NB4 (cell line): ENCODE data around the gene NCAM2.

Source experiments
- MYC ChIP-seq: IDR thresholded peaks from 2 replicates; pipeline ENCODE4 v1.6.1; 2011; ENCODE audit warnings: low read depth, low read length
- POLR2A ChIP-seq: IDR thresholded peaks from 2 replicates; pipeline ENCODE4 v1.6.1; 2011; ENCODE audit warnings: mild to moderate bottlenecking; ENCODE audit not compliant: insufficient read length; ENCODE audit errors: extremely low read depth
- TF ChIP-seq, protein P1 (sequence below): IDR thresholded peaks from one replicate; pipeline ENCODE4 v1.5.1; 2012; ENCODE audit warnings: low read depth, low read length
- TF ChIP-seq, protein P2 (sequence below): IDR thresholded peaks from 2 replicates; pipeline ENCODE4 v1.6.1; 2011; ENCODE audit warnings: low read depth, low read length

GRCh38 chr21:21283810-21284209 lies 285.6 kb downstream of the NCAM2 start:
- TF ChIP-seq, protein P1, sequence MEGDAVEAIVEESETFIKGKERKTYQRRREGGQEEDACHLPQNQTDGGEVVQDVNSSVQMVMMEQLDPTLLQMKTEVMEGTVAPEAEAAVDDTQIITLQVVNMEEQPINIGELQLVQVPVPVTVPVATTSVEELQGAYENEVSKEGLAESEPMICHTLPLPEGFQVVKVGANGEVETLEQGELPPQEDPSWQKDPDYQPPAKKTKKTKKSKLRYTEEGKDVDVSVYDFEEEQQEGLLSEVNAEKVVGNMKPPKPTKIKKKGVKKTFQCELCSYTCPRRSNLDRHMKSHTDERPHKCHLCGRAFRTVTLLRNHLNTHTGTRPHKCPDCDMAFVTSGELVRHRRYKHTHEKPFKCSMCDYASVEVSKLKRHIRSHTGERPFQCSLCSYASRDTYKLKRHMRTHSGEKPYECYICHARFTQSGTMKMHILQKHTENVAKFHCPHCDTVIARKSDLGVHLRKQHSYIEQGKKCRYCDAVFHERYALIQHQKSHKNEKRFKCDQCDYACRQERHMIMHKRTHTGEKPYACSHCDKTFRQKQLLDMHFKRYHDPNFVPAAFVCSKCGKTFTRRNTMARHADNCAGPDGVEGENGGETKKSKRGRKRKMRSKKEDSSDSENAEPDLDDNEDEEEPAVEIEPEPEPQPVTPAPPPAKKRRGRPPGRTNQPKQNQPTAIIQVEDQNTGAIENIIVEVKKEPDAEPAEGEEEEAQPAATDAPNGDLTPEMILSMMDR, result no peak
- TF ChIP-seq, protein P2, sequence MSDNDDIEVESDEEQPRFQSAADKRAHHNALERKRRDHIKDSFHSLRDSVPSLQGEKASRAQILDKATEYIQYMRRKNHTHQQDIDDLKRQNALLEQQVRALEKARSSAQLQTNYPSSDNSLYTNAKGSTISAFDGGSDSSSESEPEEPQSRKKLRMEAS, result no peak
- no peak for TF ChIP-seq POLR2A
- no peak for TF ChIP-seq MYC
